ENCODE data around the gene USP25. TPM values are rescaled to one million over a fixed set of nuclear protein-coding genes. Genes with fewer than 3 reads are reported as not detected.

Gene USP25
- total RNA-seq, 1 experiment from 2014 or later: 33.6 TPM

GRCh38 chr21:15843766-15844165 lies 114.0 kb downstream of the USP25 start (continued):
- TF ChIP-seq ZBTB33 (IDR thresholded peaks at IDR 0.05; ENCODE audit: extremely low read depth, insufficient replicate concordance, low read length) (no peak), YY1 (IDR thresholded peaks at IDR 0.05; ENCODE audit: extremely low read depth, insufficient replicate concordance, low read depth, low read length) (no peak), RAD21 (IDR thresholded peaks at IDR 0.05; ENCODE audit: low read depth) (no peak)

- Histone ChIP-seq H3K27ac (ENCODE audit: low read depth, low read length) (no peak overlapping the region), H3K27me3 (ENCODE audit: insufficient read depth, low read length) (no peaks in the 10 kb centered on the region), H3K79me2 (ENCODE audit: insufficient read depth, low read length) (no peaks in the 10 kb centered on the region), H3K9me2 (ENCODE audit: insufficient read depth) (no peaks in the 10 kb centered on the region), H3K4me1 (ENCODE audit: control insufficient read depth in 1 of 2, insufficient read depth in 2 of 2, low read length in 2 of 2) (no peaks in the 10 kb centered on the region), H3K9me3 (ENCODE audit: control insufficient read depth in 1 of 2, insufficient read depth in 1 of 2, low read depth in 1 of 2, low read length in 2 of 2) (no peaks in the 10 kb centered on the region), H3K4me3 (replicated peaks in 1 of 2; ENCODE audit: low read depth in 1 of 2, low read length in 2 of 2) (no peak overlapping the region), H3K9ac (ENCODE audit: low read length) (no peak overlapping the region), H2AFZ (ENCODE audit: low read depth, low read length, poor library complexity, severe bottlenecking) (no peak overlapping the region), H3K36me3 (ENCODE audit: control insufficient read depth in 1 of 2, insufficient read depth in 2 of 2, low read length in 2 of 2) (no peaks in the 10 kb centered on the region; a peak in 1 of 4 replicates), H4K20me1 (ENCODE audit: insufficient read depth) (no peaks in the 10 kb centered on the region), H3K4me2 (ENCODE audit: low read length) (no peak overlapping the region)
- ChIA-PET RAD21 (ENCODE audit: low non-redundant PET in 1 of 2, low total read pairs in 2 of 2, uncharacterized antibody in 2 of 2, unreplicated experiment in 2 of 2) (no interaction called here), POLR2A (no interaction called here), CTCF (no interaction called here)
- BruUV-seq (replicated peaks): no TSS peak
- intact Hi-C loops (cut with micrococcal nuclease): no loop called here
- no peak for TF ChIP-seq POLR2A (IDR thresholded peaks at IDR 0.05; ENCODE audit: borderline replicate concordance, extremely low read depth, insufficient read depth, insufficient read length)
- no peak for TF ChIP-seq POLR2AphosphoS5 (IDR thresholded peaks at IDR 0.05; ENCODE audit: low read depth, low read length)
- TF ChIP-seq CBX3 (IDR thresholded peaks at IDR 0.05; ENCODE audit: low read depth): no peak
- TF ChIP-seq JUND (IDR thresholded peaks at IDR 0.05): no peak
- no peak for TF ChIP-seq EGR1 (IDR thresholded peaks at IDR 0.05; ENCODE audit: low read depth)
- TF ChIP-seq REST (IDR thresholded peaks at IDR 0.05; ENCODE audit: low read depth): no peak
- TF ChIP-seq YY1 (IDR thresholded peaks at IDR 0.05; ENCODE audit: extremely low read depth, insufficient replicate concordance, low read depth, low read length): no peak
- TF ChIP-seq ZNF274 (IDR thresholded peaks at IDR 0.05; ENCODE audit: low read depth, low read length): no peak
- DNase-seq (ENCODE audit: low read depth, low spot score) (no peak), ATAC-seq (no peak)
Measured at GRCh38 chr21:15848634-15849560, 119.1 kb downstream of the USP25 start.
